GM12878 (cell line): ENCODE results near the gene DICER1. TPM values are rescaled to one million over a fixed set of nuclear protein-coding genes. Genes with fewer than 3 reads are reported as not detected.

ENCODE experiments used
- ATAC-seq: fragments of 200-7000 bp; cut with Tn5 transposase; 3 replicates; pipeline ENCODE4 v1.9.1; 2020; ENCODE audit warnings: mild to moderate bottlenecking, moderate library complexity
- BruUV-seq: library from RNA; stranded (reverse); fragments of 400-500 nt; replicated peaks from 2 replicates; lab custom pipeline; 2021; lab: Mats Ljungman, UMichigan
- CTCF ChIA-PET: fragments of 300-600 bp; sonication (Branson Sonifier 250); formaldehyde crosslinking; extraction: SDS; loops from one replicate; lab custom pipeline; 2021; ENCODE audit warnings: inconsistent platforms; lab: Yijun Ruan, JAX
- POLR2A ChIA-PET: fragments of 350-600 bp; formaldehyde crosslinking; extraction: SDS; loops from one replicate; lab custom pipeline; 2021; ENCODE audit warnings: inconsistent platforms; lab: Charles Lee
- RAD21 ChIA-PET: fragments of 300-600 bp; sonication (Branson Sonifier 250); formaldehyde crosslinking; loops from one replicate; lab custom pipeline; 2023; ENCODE audit warnings: antibody characterized with exemption; ENCODE audit not compliant: unreplicated experiment; lab: Charles Lee
- SMC1A ChIA-PET: fragments of 300-600 bp; sonication (Branson Sonifier 250); formaldehyde crosslinking; loops from one replicate; lab custom pipeline; 2023; ENCODE audit not compliant: unreplicated experiment, uncharacterized antibody; lab: Charles Lee
- DNase-seq: peaks from one replicate; pipeline ENCODE4 v3.0.0-alpha.2; 2011; ENCODE audit warnings: low read depth, low spot score
- FAIRE-seq: peaks from 3 replicates; lab custom pipeline; 2011; peaks lifted over from hg19 to GRCh38; lab: Jason Lieb, UNC
- H2AFZ ChIP-seq: 2 replicates; pipeline ENCODE4 v1.6.0; 2011; ENCODE audit warnings: low read depth, low read length, control low read depth; ENCODE audit not compliant: control insufficient read depth
- H3K27ac ChIP-seq: 2 replicates; pipeline ENCODE4 v1.5.1; 2011; ENCODE audit warnings: control low read depth; ENCODE audit not compliant: control insufficient read depth, insufficient read depth
- H3K27me3 ChIP-seq, 2 experiments: replicated peaks in 1 of 2; 2 replicates each; pipeline versions ENCODE4 v1.6.0 to v1.6.1; 2011; ENCODE audit warnings: low read length in 1 of 2; ENCODE audit not compliant: control insufficient read depth in 2 of 2, insufficient read depth in 2 of 2
- H3K36me3 ChIP-seq, 2 experiments: 2 replicates each; pipeline ENCODE4 v1.5.1; 2011; ENCODE audit warnings: low read length in 1 of 2; ENCODE audit not compliant: control insufficient read depth in 2 of 2, insufficient read depth in 2 of 2
- H3K4me1 ChIP-seq: 2 replicates; pipeline ENCODE4 v1.6.1; 2011; ENCODE audit warnings: mild to moderate bottlenecking, low read length, moderate library complexity, mixed read lengths; ENCODE audit not compliant: control insufficient read depth, insufficient read depth
- H3K4me2 ChIP-seq: 2 replicates; pipeline ENCODE4 v1.6.0; 2011; ENCODE audit warnings: control low read depth; ENCODE audit not compliant: control insufficient read depth, insufficient read depth
- H3K4me3 ChIP-seq: fragments of 200-600 bp; sonication (generic); 2 replicates; pipeline ENCODE4 v1.5.1; 2016
- H3K79me2 ChIP-seq: 2 replicates; pipeline ENCODE4 v1.6.0; 2011; ENCODE audit warnings: low read length; ENCODE audit not compliant: control insufficient read depth, insufficient read depth
- H3K9ac ChIP-seq: 2 replicates; pipeline ENCODE4 v1.8.0; 2011; ENCODE audit warnings: low read length, control low read depth, mixed read lengths; ENCODE audit not compliant: control insufficient read depth, insufficient read depth
- H3K9me3 ChIP-seq: replicated peaks from 3 replicates; pipeline ENCODE4 v1.5.1; 2011; ENCODE audit warnings: mild to moderate bottlenecking, low read length; ENCODE audit not compliant: control insufficient read depth, insufficient read depth
- H4K20me1 ChIP-seq: 2 replicates; pipeline ENCODE4 v1.6.0; 2011; ENCODE audit not compliant: control insufficient read depth, insufficient read depth
- BMI1 ChIP-seq: fragments of 450-650 bp; IDR thresholded peaks from 2 replicates; pipeline ENCODE4 v1.6.1; 2016; ENCODE audit warnings: mild to moderate bottlenecking, moderate library complexity, borderline replicate concordance
- CTCF ChIP-seq, 3 experiments: IDR thresholded peaks in 2 of 3; conservative IDR thresholded peaks in 1 of 3; 2 replicates each; pipeline ENCODE4 v1.5.1; 2011; ENCODE audit warnings: low read depth in 3 of 3, low read length in 3 of 3, mild to moderate bottlenecking in 3 of 3, control low read depth in 2 of 3, moderate library complexity in 2 of 3, inconsistent platforms in 1 of 3, mixed read lengths in 1 of 3; ENCODE audit not compliant: control insufficient read depth in 2 of 3, insufficient read depth in 1 of 3; ENCODE audit errors: extremely low read depth in 1 of 3
- ETV6 ChIP-seq, 2 experiments: fragments of 450-650 bp in 1 of 2; IDR thresholded peaks in 1 of 2; conservative IDR thresholded peaks in 1 of 2; 2 replicates each; pipeline ENCODE4 v1.6.1; 2014; ENCODE audit warnings: antibody characterized with exemption in 1 of 2, borderline replicate concordance in 1 of 2, low read depth in 1 of 2, mild to moderate bottlenecking in 1 of 2, moderate library complexity in 1 of 2
- WGBS: methylation state at CpG from one replicate; pipeline ENCODE4 v1.1.6; 2016; ENCODE audit warnings: low lambda C conversion rate; ENCODE audit not compliant: insufficient replicate concordance, insufficient coverage; ENCODE audit errors: missing lambda C conversion rate; 5-methylcytosine and 5-hydroxymethylcytosine counted together
- in situ Hi-C: fragments of 300-500 bp; cut with MboI; formaldehyde crosslinking; loops from 9 replicates; pipeline ENCODE4 v1.14.3; 2018; ENCODE audit warnings: mixed read lengths
- intact Hi-C: fragments of 100-400 bp; cut with micrococcal nuclease; formaldehyde crosslinking; loops from one replicate; pipeline ENCODE4 v1.14.2; 2022; ENCODE audit not compliant: unreplicated experiment
- polyA plus RNA-seq, 11 experiments: library from polyadenylated mRNA; depleted of rRNA in 4 of 11; unstranded in 6 of 11; stranded (reverse) in 5 of 11; fragments of >200 nt; fragmentation: Nextera tagmentation in 4 of 11; fragmentation: Illumina TruSeq in 1 of 11; extraction: Ambion mirVana in 4 of 11; extraction: Trizol in 1 of 11; gene quantifications; 1 replicate in 1 of 11; 2 replicates in 10 of 11; pipeline versions ENCODE4 v1.2.1 to v1.2.3, GENCODE V29; 2011 to 2016; ENCODE audit warnings: inconsistent platforms in 2 of 11, missing spikeins in 2 of 11, low read depth in 1 of 11
- total RNA-seq, 4 experiments: library from RNA; depleted of rRNA in 3 of 4; stranded (reverse); fragments of >200 nt in 3 of 4; fragmentation: Illumina TruSeq in 1 of 4; extraction: Trizol in 1 of 4; gene quantifications; 2 replicates each; pipeline versions ENCODE4 v1.2.1 to v1.2.3, GENCODE V29; 2013 to 2021

The DICER1 gene
- total and polyA plus RNA-seq, 10 of the 15 experiments (the other 5 are each of a cell fraction or from before 2014, with no cell fraction given), result 6.8 to 70.8 (median 37.1) TPM

GRCh38 chr14:95044463-95045105, 112.7 kb downstream of the DICER1 start:
- ChIA-PET CTCF (no interaction called here), POLR2A (no interaction called here), RAD21 (no interaction called here), SMC1A (no interaction called here)
- FAIRE-seq, result no peak
- Histone ChIP-seq H3K79me2 (no peaks in the 10 kb centered on the region), H3K9ac (no peak overlapping the region), H3K27ac (no peak overlapping the region), H3K9me3 (no peaks in the 10 kb centered on the region), H3K4me3 (no peak overlapping the region), H3K36me3 (no peaks in the 10 kb centered on the region), H3K4me2 (no peak overlapping the region), H3K4me1 (no peaks in the 10 kb centered on the region), H2AFZ (no peak overlapping the region), H3K27me3 (peaks cover 0 to 1% of the 10 kb centered on the region in 2 experiments; a peak in 1 of 4 replicates), H4K20me1 (no peaks in the 10 kb centered on the region)
- in situ Hi-C loops (no loop called here), intact Hi-C loops (no loop called here)
- 50% methylated on average over 17 of the region's 17 CpGs for whole genome bisulfite sequencing
- BruUV-seq, result no TSS peak
- DNase-seq, result no peak
- TF ChIP-seq ETV6 (conservative IDR thresholded peaks at IDR 0.05 in 1 of 2, IDR thresholded peaks at IDR 0.05 in 1 of 2; ENCODE audit: borderline replicate concordance in 1 of 2, low read depth in 1 of 2) (no peak), BMI1 (no peak), CTCF (IDR thresholded peaks at IDR 0.05 in 2 of 3, conservative IDR thresholded peaks at IDR 0.05 in 1 of 3; ENCODE audit: control insufficient read depth in 2 of 3, extremely low read depth in 1 of 3, insufficient read depth in 1 of 3, low read depth in 3 of 3, low read length in 3 of 3) (0 out of 6 replicates have a peak, but pooled peaks of 1 of the 3 experiments have one; percentile 1)
- ATAC-seq, result no peak
